Measurements from ENCODE around the gene ZNF592.

DNA sequence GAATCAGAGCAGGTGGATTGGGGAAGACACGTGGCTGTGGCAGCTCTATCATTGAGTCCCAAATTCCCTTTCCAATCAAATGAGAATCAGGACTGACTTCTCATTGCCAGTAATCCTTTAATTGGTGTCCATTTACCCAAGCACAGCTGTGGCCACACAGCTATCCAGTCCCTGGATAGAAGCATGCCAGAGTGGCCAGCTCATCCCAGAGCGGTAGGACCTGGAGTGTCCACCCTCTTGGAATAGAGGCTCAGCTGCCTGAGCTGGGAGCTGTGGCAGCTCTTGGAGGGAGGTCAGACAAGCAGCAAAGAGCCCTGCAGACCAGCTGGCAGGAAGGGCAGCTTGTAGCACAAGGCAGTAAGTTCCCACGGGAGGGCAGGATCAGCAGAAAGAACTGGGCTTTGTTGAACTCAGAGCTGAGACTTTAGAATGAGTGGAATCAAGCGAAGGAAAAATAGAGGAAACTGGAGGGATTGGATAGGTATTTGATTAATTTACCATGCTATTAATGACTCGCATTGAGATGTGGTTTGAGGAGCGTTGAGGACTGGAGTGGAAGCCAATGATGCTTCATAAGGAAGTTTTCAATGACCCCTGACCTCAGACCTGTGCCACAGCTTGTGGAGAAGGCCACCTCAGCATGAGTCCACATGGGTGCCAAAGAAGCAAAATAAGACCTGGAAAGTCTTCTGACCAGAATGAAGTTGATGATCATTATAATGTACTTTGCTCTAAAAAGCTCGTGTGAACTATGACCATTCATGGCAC, 61.9 kb downstream of the ZNF592 start:
- TF ChIP-seq EZH2 (IDR thresholded peaks at IDR 0.05) (no peak), POLR2AphosphoS5 (IDR thresholded peaks at IDR 0.05; ENCODE audit: borderline replicate concordance, low read depth, low read length) (no peak), FOXP2 (optimal IDR thresholded peaks at IDR 0.05; ENCODE audit: control extremely low read depth, extremely low read length, insufficient read depth) (no peak)

Data from SK-N-MC (cell line).